T-helper 17 cell (primary cell): ENCODE data around the gene MSANTD2. TPM values are rescaled to one million over a fixed set of nuclear protein-coding genes. Genes with fewer than 3 reads are reported as not detected.

Experiments used
- ATAC-seq: fragments of 150-1000 bp; cut with Tn5 transposase; 2 replicates; pipeline ENCODE4 v1.10.0; 2021; ENCODE audit warnings: mild to moderate bottlenecking, moderate library complexity
- DNase-seq, 3 donors: peaks; one replicate each; pipeline versions ENCODE4 v3.0.0 to v3.0.0-alpha.2; 2020 to 2021
- H3K9me3 ChIP-seq: one replicate; pipeline ENCODE4 v1.7.0; 2013; ENCODE audit warnings: low read length, mild to moderate bottlenecking; ENCODE audit not compliant: control insufficient read depth, poor library complexity, severe bottlenecking
- H3K27ac Mint-ChIP-seq: one replicate; pipeline ENCODE4 v1.8.0; 2022; ENCODE audit warnings: mild to moderate bottlenecking, moderate library complexity, mixed read lengths
- H3K27me3 Mint-ChIP-seq: one replicate; pipeline ENCODE4 v1.8.0; 2022; ENCODE audit warnings: mixed read lengths
- H3K36me3 Mint-ChIP-seq: one replicate; pipeline ENCODE4 v1.8.0; 2022; ENCODE audit warnings: low read depth, mixed read lengths
- H3K4me1 Mint-ChIP-seq: one replicate; pipeline ENCODE4 v1.8.0; 2022; ENCODE audit warnings: mild to moderate bottlenecking, mixed read lengths
- H3K4me3 Mint-ChIP-seq: one replicate; pipeline ENCODE4 v1.8.0; 2022; ENCODE audit warnings: mild to moderate bottlenecking, moderate library complexity, mixed read lengths
- total RNA-seq, 4 donors: library from RNA in 2 of 4; stranded (reverse) in 2 of 4; gene quantifications; one replicate each; pipeline ENCODE4 v1.2.3 and lab custom pipeline; 2022 to 2026

The MSANTD2 gene
- total RNA-seq, 2 donors from 2014 or later, result 10.1 to 11.3 TPM

GRCh38 chr11:124807660-124808270 lies 7.6 kb upstream of the MSANTD2 start:
- no peaks in the 10 kb centered on the region for H3K4me1 Mint-ChIP-seq
- ATAC-seq (no peak), DNase-seq (no peak)
- H3K27ac Mint-ChIP-seq, result no peak overlapping the region
- H3K27me3 Mint-ChIP-seq, result peaks cover 21% of the 10 kb centered on the region
- no peak overlapping the region for H3K4me3 Mint-ChIP-seq
- no peaks in the 10 kb centered on the region for H3K9me3 ChIP-seq
- H3K36me3 Mint-ChIP-seq, result peaks cover 4% of the 10 kb centered on the region

GRCh38 chr11:124807201-124807600 lies 7.0 kb upstream of the MSANTD2 start:
- Mint-ChIP-seq H3K27me3 (peaks cover 15% of the 10 kb centered on the region), H3K36me3 (peaks cover 4% of the 10 kb centered on the region), H3K4me1 (no peaks in the 10 kb centered on the region), H3K27ac (no peak overlapping the region), H3K4me3 (no peak overlapping the region)
- no peak for DNase-seq
- no peaks in the 10 kb centered on the region for H3K9me3 ChIP-seq
- ATAC-seq, result no peak

GRCh38 chr11:124804884-124805283 lies 4.7 kb upstream of the MSANTD2 start:
- no peak overlapping the region for H3K27ac Mint-ChIP-seq
- peaks cover 4% of the 10 kb centered on the region for H3K36me3 Mint-ChIP-seq
- H3K27me3 Mint-ChIP-seq, result peaks cover 7% of the 10 kb centered on the region
- H3K4me1 Mint-ChIP-seq, result no peaks in the 10 kb centered on the region
- no peaks in the 10 kb centered on the region for H3K9me3 ChIP-seq
- DNase-seq (no peak), ATAC-seq (no peak)
- H3K4me3 Mint-ChIP-seq, result no peak overlapping the region

- H3K9me3 ChIP-seq, result no peaks in the 10 kb centered on the region
- ATAC-seq (no peak), DNase-seq (no peak)
- no peak overlapping the region for H3K4me3 Mint-ChIP-seq
- peaks cover 12% of the 10 kb centered on the region for H3K4me1 Mint-ChIP-seq
- H3K36me3 Mint-ChIP-seq, result peaks cover 4% of the 10 kb centered on the region
- peaks cover 7% of the 10 kb centered on the region for H3K27me3 Mint-ChIP-seq
- peak overlapping the region; percentile 83 for H3K27ac Mint-ChIP-seq
Observed at GRCh38 chr11:124801636-124802312, 1.6 kb upstream of the MSANTD2 start.

GRCh38 chr11:124801014-124801413 lies 808 bp upstream of the MSANTD2 start:
- Mint-ChIP-seq H3K36me3 (peaks cover 4% of the 10 kb centered on the region), H3K27ac (peak overlapping the region; percentile 83), H3K4me3 (peak overlapping the region; percentile 86), H3K27me3 (peaks cover 7% of the 10 kb centered on the region), H3K4me1 (peaks cover 12% of the 10 kb centered on the region)
- no peak for DNase-seq
- no peak for ATAC-seq
- H3K9me3 ChIP-seq, result no peaks in the 10 kb centered on the region

GRCh38 chr11:124799348-124800225 lies 619 bp downstream of the MSANTD2 start:
- no peaks in the 10 kb centered on the region for H3K9me3 ChIP-seq
- peaks cover 12% of the 10 kb centered on the region for H3K4me1 Mint-ChIP-seq
- no peaks in the 10 kb centered on the region for H3K36me3 Mint-ChIP-seq
- H3K27ac Mint-ChIP-seq, result peak overlapping the region; percentile 92
- peak overlapping the region; percentile 95 for H3K4me3 Mint-ChIP-seq
- no peaks in the 10 kb centered on the region for H3K27me3 Mint-ChIP-seq
- DNase-seq (peak; percentile 33 to 43 (median 43)), ATAC-seq (peak; percentile 69)

GRCh38 chr11:124798991-124799347 lies 1.2 kb downstream of the MSANTD2 start:
- H3K4me1 Mint-ChIP-seq, result peaks cover 12% of the 10 kb centered on the region
- ATAC-seq (no peak), DNase-seq (no peak)
- peak overlapping the region; percentile 92 for H3K27ac Mint-ChIP-seq
- no peaks in the 10 kb centered on the region for H3K27me3 Mint-ChIP-seq
- peak overlapping the region; percentile 95 for H3K4me3 Mint-ChIP-seq
- H3K9me3 ChIP-seq, result no peaks in the 10 kb centered on the region
- no peaks in the 10 kb centered on the region for H3K36me3 Mint-ChIP-seq

- H3K36me3 Mint-ChIP-seq, result no peaks in the 10 kb centered on the region
- no peak for ATAC-seq
- no peak for DNase-seq
- H3K27ac Mint-ChIP-seq, result peak overlapping the region; percentile 4
- no peaks in the 10 kb centered on the region for H3K9me3 ChIP-seq
- H3K27me3 Mint-ChIP-seq, result no peaks in the 10 kb centered on the region
- H3K4me3 Mint-ChIP-seq, result no peak overlapping the region
- peaks cover 24% of the 10 kb centered on the region for H3K4me1 Mint-ChIP-seq
Observed at GRCh38 chr11:124796312-124796711, 3.9 kb downstream of the MSANTD2 start.

- peaks cover 29% of the 10 kb centered on the region for H3K4me1 Mint-ChIP-seq
- H3K4me3 Mint-ChIP-seq, result no peak overlapping the region
- no peaks in the 10 kb centered on the region for H3K27me3 Mint-ChIP-seq
- no peak overlapping the region for H3K27ac Mint-ChIP-seq
- no peak for DNase-seq
- ATAC-seq, result peak; percentile 69
- H3K9me3 ChIP-seq, result no peaks in the 10 kb centered on the region
- H3K36me3 Mint-ChIP-seq, result no peaks in the 10 kb centered on the region
Observed at GRCh38 chr11:124793466-124794278, 6.5 kb downstream of the MSANTD2 start.

- no peaks in the 10 kb centered on the region for H3K9me3 ChIP-seq
- ATAC-seq (no peak), DNase-seq (no peak)
- Mint-ChIP-seq H3K36me3 (no peaks in the 10 kb centered on the region), H3K4me1 (peaks cover 25% of the 10 kb centered on the region), H3K27ac (no peak overlapping the region), H3K4me3 (no peak overlapping the region), H3K27me3 (no peaks in the 10 kb centered on the region)
Observed at GRCh38 chr11:124791626-124792341, 8.4 kb downstream of the MSANTD2 start.

- Mint-ChIP-seq H3K27me3 (no peaks in the 10 kb centered on the region), H3K36me3 (no peaks in the 10 kb centered on the region), H3K4me3 (no peak overlapping the region), H3K27ac (no peak overlapping the region), H3K4me1 (peaks cover 25% of the 10 kb centered on the region)
- DNase-seq, result no peak
- H3K9me3 ChIP-seq, result no peaks in the 10 kb centered on the region
- no peak for ATAC-seq
Observed at GRCh38 chr11:124788521-124788920, 11.7 kb downstream of the MSANTD2 start.

GRCh38 chr11:124784051-124784450 lies 16.2 kb downstream of the MSANTD2 start:
- Mint-ChIP-seq H3K4me1 (peaks cover 4% of the 10 kb centered on the region), H3K27me3 (no peaks in the 10 kb centered on the region), H3K27ac (no peak overlapping the region), H3K4me3 (no peak overlapping the region), H3K36me3 (no peaks in the 10 kb centered on the region)
- DNase-seq, result no peak
- no peak for ATAC-seq
- no peaks in the 10 kb centered on the region for H3K9me3 ChIP-seq
